ENCODE results near the gene HPS1.

HPS1 gene

GRCh38 chr10:98368644-98369043 lies 78.1 kb downstream of the HPS1 start:
- DNase-seq (ENCODE audit: low read depth in 2 of 3, low spot score in 1 of 3) = no peak

GRCh38 chr10:98367604-98368451 lies 78.9 kb downstream of the HPS1 start:
- no peak for DNase-seq (ENCODE audit: low read depth in 2 of 3, low spot score in 1 of 3)
